Activated CD8-positive, alpha-beta memory T cell treated with anti-CD3 and anti-CD28 coated beads, Interleukin-2, amount 50 U/mL, for 1 hour (primary cell): ENCODE results near the gene NR5A1.

Experiments
- DNase-seq: peaks from one replicate; pipeline ENCODE4 v3.0.0-alpha.2; 2020; ENCODE audit errors: extremely low read depth

The NR5A1 gene

DNA sequence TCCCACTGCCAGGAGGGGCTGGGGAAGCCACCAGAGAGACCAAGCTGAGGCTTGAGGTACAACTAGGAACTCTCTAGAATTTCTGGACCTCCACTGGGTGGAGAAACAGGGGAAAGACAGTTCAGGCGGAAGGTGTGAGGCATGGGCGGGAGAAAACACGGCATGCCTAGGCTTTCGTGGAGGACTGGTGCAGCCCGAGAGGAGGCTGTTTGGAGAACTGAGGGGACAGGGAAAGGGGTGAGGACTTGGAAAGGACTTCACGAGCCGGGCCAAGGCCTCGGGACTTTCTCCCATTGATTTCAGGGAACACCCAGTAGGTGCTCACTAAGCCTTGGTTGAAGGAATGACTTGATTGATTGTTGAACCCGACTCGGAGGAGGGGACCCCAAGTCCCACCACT lies 66.4 kb downstream of the NR5A1 start:
- DNase-seq, result no peak

- no peak for DNase-seq
Measured at GRCh38 chr9:124439686-124440243, 67.4 kb downstream of the NR5A1 start.

GRCh38 chr9:124439086-124439485 lies 68.1 kb downstream of the NR5A1 start:
- DNase-seq, result no peak

- no peak for DNase-seq
Measured at GRCh38 chr9:124438091-124438490, 69.1 kb downstream of the NR5A1 start.

- DNase-seq, result no peak
Measured at GRCh38 chr9:124437086-124437485, 70.1 kb downstream of the NR5A1 start.

DNA sequence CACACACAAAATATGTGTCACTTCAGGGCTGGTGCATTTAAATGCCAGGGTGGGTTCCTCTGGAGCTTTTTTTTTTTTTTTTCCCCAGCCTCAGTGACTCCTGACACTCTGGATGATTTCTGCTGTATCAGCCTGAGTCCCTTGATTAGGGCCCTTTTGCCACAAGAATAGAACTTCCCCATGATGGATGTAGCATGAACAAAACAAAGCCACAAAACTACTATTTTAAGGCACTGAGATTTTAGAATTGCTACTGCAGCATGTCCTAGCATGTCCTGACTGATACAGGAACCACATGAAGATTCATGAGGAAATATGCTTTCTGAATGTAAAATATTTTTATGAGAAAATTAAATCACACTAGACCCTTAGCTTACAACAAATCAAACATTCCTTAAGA lies 70.9 kb downstream of the NR5A1 start:
- no peak for DNase-seq
